Thyroid gland (tissue), 4 donors: ENCODE measurements around the gene DCAF8.

ENCODE experiments used
- CTCF ChIP-seq, 6 experiments: fragments of 200-600 bp in 3 of 6; fragments of 450-650 bp in 3 of 6; sonication (generic) in 3 of 6; IDR thresholded peaks; one replicate each; pipeline ENCODE4 v1.5.1; 2016 to 2019; ENCODE audit warnings: antibody characterized with exemption in 6 of 6, mild to moderate bottlenecking in 2 of 6, inconsistent platforms in 1 of 6, moderate library complexity in 1 of 6
- POLR2A ChIP-seq, 2 donors: fragments of 450-650 bp; IDR thresholded peaks; one replicate each; pipeline ENCODE4 v1.6.1; 2017; ENCODE audit warnings: antibody characterized with exemption in 2 of 2, mild to moderate bottlenecking in 2 of 2, moderate library complexity in 1 of 2

- TF ChIP-seq POLR2A (IDR thresholded peaks at IDR 0.05) (no peak), CTCF (IDR thresholded peaks at IDR 0.05) (no peak)
These were observed 83.0 kb downstream of the DCAF8 start for GRCh38 chr1:160179336-160179735.
